Neural crest cell (in vitro differentiated cells): Measurements from ENCODE around the gene GET3. TPM values are rescaled to one million over a fixed set of nuclear protein-coding genes. Genes with fewer than 3 reads are reported as not detected.

Experiments used
- DNase-seq: peaks from one replicate; pipeline ENCODE4 v3.0.0; 2021; ENCODE audit warnings: low read depth, mixed read lengths, low spot score
- H3K27ac Mint-ChIP-seq: one replicate; pipeline ENCODE4 v1.8.0; 2021; ENCODE audit warnings: mild to moderate bottlenecking, mixed read lengths; ENCODE audit not compliant: unreplicated experiment
- H3K27me3 Mint-ChIP-seq: 2 replicates; pipeline ENCODE4 v1.8.0; 2021; ENCODE audit warnings: low read depth, mild to moderate bottlenecking, mixed read lengths
- H3K36me3 Mint-ChIP-seq: 2 replicates; pipeline ENCODE4 v1.8.0; 2021; ENCODE audit warnings: low read depth, mild to moderate bottlenecking, mixed read lengths
- H3K4me1 Mint-ChIP-seq: 2 replicates; pipeline ENCODE4 v1.8.0; 2021; ENCODE audit warnings: mixed read lengths
- H3K4me3 Mint-ChIP-seq: one replicate; pipeline ENCODE4 v1.8.0; 2021; ENCODE audit warnings: mild to moderate bottlenecking, mixed read lengths
- H3K9me3 Mint-ChIP-seq: 2 replicates; pipeline ENCODE4 v1.8.0; 2021; ENCODE audit warnings: mixed read lengths
- CTCF ChIP-seq: fragments of 200-600 bp; sonication (generic); conservative IDR thresholded peaks from 2 replicates; pipeline ENCODE4 v1.5.0; 2021; ENCODE audit warnings: antibody characterized with exemption, mild to moderate bottlenecking
- total RNA-seq: library from RNA; stranded (reverse); gene quantifications from 2 replicates; pipeline ENCODE4 v1.2.1, GENCODE V29; 2021

GET3 gene
- total RNA-seq, 1 donor from 2014 or later: 72.5 TPM

- Mint-ChIP-seq H3K36me3 (peaks cover 18% of the 10 kb centered on the region), H3K27ac (peak overlapping the region; percentile 93)
Measured at GRCh38 chr19:12733369-12734214, 3.7 kb upstream of the GET3 start.

GRCh38 chr19:12737835-12738351 lies 596 bp downstream of the GET3 start:
- no peak for DNase-seq
- peak overlapping the region; percentile 94 for H3K4me3 Mint-ChIP-seq
- H3K9me3 Mint-ChIP-seq: no peaks in the 10 kb centered on the region
- no peak for TF ChIP-seq CTCF
- peaks cover 31% of the 10 kb centered on the region for H3K4me1 Mint-ChIP-seq
- peaks cover 15% of the 10 kb centered on the region for H3K36me3 Mint-ChIP-seq
- peaks cover 5% of the 10 kb centered on the region for H3K27me3 Mint-ChIP-seq
- peak overlapping the region; percentile 99 for H3K27ac Mint-ChIP-seq

More at GRCh38 chr19:12733369-12734214, 3.7 kb upstream of the GET3 start:
- H3K27me3 Mint-ChIP-seq: peaks cover 5% of the 10 kb centered on the region
- TF ChIP-seq CTCF: peak; percentile 41
- peaks cover 41% of the 10 kb centered on the region for H3K4me1 Mint-ChIP-seq
- DNase-seq: no peak
- peak overlapping the region; percentile 92 for H3K4me3 Mint-ChIP-seq
- H3K9me3 Mint-ChIP-seq: no peaks in the 10 kb centered on the region

- Mint-ChIP-seq H3K27me3 (peaks cover 19% of the 10 kb centered on the region), H3K4me3 (no peak overlapping the region), H3K36me3 (peaks cover 16% of the 10 kb centered on the region), H3K27ac (no peak overlapping the region), H3K9me3 (no peaks in the 10 kb centered on the region), H3K4me1 (no peaks in the 10 kb centered on the region)
- DNase-seq: no peak
- no peak for TF ChIP-seq CTCF
Measured at GRCh38 chr19:12745166-12745897, 8.0 kb downstream of the GET3 start.

GRCh38 chr19:12748489-12748888 lies 11.2 kb downstream of the GET3 start:
- DNase-seq: no peak
- no peak overlapping the region for H3K27ac Mint-ChIP-seq
- no peak overlapping the region for H3K4me3 Mint-ChIP-seq
- peaks cover 49% of the 10 kb centered on the region for H3K27me3 Mint-ChIP-seq
- H3K9me3 Mint-ChIP-seq: no peaks in the 10 kb centered on the region
- H3K4me1 Mint-ChIP-seq: no peaks in the 10 kb centered on the region
- peaks cover 11% of the 10 kb centered on the region for H3K36me3 Mint-ChIP-seq
- no peak for TF ChIP-seq CTCF

GRCh38 chr19:12749938-12750521 lies 12.7 kb downstream of the GET3 start:
- H3K27ac Mint-ChIP-seq: no peak overlapping the region
- DNase-seq: no peak
- no peak for TF ChIP-seq CTCF
- no peaks in the 10 kb centered on the region for H3K4me1 Mint-ChIP-seq
- peaks cover 11% of the 10 kb centered on the region for H3K36me3 Mint-ChIP-seq
- peaks cover 53% of the 10 kb centered on the region for H3K27me3 Mint-ChIP-seq
- H3K9me3 Mint-ChIP-seq: no peaks in the 10 kb centered on the region
- no peak overlapping the region for H3K4me3 Mint-ChIP-seq
